Mucosa of gallbladder (tissue), 1 donor: ENCODE measurements around the gene UBE2D3. TPM values are rescaled to one million over a fixed set of nuclear protein-coding genes. Genes with fewer than 3 reads are reported as not detected.
A peak's percentile ranks its signal among the peaks of the same experiment; 100 is the strongest.
"Not testable (repeated sequence)": the region's sequence is repeated elsewhere in the genome, so short reads cannot be mapped to it uniquely, and the experiment has no call there.

Source experiments
- DNase-seq: peaks from one replicate; pipeline ENCODE4 v3.0.0-alpha.2; 2020; ENCODE audit warnings: low spot score
- total RNA-seq: library from RNA; stranded (reverse); gene quantifications from one replicate; pipeline ENCODE4 v1.2.1, GENCODE V29; 2021
- donor health status: DM: no; HTN: no; CAD: no.

The UBE2D3 gene
- total RNA-seq, 1 donor from 2014 or later = 257 TPM

DNA sequence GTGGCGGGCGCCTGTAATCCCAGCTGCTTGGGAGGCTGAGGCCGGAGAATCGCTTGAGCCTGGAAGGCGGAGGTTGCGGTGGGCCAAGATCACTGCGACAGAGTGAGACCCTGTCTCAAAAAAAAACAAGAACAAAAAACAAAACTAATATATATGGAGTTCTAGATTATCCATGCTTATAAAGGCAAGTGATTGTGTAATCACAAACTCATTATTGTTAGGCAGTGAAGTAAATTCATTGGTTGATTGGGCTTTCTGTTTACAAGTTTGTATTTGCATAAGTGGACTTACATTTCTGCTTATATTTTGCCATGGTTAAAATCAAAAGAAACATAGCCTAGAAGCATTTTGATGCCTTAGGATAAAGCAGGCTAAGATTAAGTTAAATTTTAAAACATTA is 2.5 kb upstream of the UBE2D3 start:
- DNase-seq = no peak

DNA sequence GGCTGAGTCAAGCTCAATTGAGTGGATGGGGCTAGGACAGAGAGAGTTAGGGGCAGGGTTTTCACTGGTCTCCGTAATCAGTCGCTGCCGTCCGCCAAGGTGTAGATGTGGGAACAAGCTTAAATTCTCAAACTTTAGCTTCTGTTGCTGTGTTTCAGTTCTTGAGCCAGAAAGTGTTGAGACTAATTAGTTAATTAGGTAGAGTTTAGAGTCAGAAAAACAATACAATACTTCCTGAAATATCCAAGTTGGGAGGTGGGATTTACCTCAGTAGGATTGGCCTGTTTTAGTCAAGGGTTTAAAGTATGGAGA is 1.1 kb upstream of the UBE2D3 start:
- DNase-seq = no peak

DNA sequence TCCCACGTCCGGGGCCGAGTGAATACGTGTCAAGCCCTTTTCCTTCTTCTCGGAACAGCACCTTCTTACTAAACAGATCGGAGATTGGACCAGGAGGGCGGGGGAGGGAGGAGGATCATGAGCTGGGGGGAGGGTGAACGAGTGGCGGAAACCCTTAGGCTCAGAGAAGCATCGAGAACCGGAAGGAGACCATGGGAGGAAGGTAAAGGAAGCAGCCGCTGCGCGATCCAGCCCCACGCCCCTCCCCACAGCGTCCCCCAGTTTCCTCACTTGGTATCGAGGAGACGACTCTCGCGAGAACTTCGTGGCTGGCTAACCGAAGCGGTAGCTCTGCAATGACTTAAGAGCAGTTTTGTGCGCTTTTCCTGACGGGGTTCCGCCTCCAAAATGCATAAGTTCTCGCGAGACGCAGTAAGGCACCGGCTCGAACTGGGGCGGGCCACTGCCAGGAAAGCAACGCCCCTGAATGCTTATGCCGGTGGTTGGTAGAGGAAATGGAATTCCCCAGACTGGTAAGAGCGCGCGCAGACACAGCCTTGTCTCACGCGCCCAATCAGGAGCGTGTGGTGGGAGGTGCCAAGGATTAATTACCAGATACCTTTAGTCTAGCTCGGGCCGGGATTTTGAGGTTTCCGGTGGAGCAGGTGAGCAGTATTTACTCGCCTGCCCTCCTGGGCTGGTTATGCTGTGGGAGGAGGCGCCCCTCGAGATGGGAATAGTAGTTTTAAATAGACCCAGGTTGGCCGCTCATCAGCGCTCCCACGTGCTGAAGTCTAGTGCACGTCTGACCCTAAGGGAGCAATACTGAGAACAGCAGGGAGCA is 534 bp upstream of the UBE2D3 start:
- peak; percentile 100 for DNase-seq

DNA sequence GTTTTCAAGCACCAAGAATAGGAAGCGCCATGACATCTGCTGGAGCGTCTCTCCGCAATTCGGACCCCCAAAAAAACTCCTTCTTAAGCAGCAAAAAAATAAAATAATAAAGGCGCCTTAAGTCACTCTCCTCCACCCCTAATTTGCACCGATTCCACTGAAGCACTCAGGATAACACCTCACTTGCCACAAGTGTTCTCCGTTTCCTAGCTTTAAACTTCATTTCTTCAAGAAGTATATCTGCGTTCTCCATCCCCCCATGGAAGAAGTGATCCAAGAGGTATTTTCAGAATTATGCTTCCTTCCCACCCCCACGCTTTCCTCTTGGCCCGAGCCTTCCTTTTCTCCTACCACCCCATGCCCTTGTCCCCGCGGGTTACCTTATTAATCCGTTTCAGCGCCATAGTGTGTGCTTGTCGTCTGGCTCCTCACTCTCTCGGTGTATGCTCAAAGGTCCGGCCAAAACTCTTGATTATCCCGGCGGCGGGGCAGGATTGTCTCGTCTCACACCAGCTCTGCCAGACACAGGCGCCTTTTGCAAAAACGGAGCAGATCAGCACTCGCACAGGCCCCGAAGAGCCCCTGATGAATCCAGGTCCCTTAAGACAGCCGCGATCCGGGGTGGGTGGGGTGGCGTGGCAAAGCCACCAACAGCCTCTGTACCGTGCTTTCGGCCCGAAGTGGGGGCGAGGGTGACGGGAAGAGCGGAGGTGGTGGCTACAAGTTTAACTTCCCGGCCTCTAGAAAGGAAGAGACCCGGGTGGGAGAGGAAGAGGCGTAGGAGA is 1.1 kb downstream of the UBE2D3 start:
- DNase-seq = no peak

DNA sequence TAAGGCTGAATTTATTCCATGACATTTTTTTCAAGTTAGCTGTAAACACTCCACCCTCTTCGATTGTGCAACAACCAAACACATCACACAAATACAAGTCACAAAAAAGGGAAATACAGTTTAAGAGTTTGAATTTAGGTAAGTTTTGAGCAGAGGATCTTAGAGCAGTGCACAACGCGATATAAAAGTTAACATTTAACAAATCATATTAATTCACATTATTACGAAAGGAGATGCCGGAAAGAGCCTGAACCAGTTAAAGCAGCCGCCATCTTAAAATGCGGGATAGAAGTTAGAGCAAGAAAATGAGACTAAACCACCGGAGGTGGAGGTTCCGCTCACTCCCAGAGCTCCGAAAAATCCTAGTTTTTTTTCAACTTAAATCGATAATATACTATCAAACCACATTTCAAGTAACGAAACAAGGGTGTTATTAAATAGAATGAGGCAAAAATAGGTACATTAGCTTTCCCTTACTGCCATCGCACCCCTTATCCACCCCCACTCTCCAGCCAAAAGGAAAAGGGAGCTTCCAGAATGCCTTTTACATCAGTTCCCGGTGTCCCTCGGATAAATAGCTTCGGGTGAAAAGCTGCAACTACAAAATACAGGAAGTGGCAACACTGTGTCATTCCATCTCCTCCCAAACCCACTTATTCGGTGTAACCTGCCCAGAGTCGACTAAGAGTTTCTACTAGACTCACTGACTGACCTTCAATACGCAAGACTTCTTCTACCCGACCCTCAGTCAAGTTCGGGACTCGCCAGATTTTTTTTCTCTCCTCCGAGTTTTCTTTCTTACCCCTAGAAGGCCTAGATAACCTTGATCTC is 1.9 kb downstream of the UBE2D3 start:
- DNase-seq = peak; percentile 36

DNA sequence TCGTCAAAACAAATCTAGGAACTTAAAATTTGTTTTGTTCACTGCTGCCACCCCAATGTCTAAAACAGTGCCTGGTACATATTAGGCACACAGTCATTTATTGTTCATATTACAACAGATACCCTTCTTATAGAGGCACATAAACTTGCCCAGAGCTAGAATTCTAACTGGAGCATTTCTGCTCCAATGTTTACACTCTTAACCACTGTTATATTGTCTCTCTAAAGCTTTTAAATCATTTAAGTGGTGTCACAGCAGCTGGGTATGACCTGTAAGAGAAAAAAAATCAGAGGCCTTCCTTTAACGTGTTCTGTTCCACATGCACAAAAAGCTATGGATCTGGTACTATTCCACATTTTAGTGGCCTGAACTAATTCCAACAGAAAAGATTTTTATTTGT is 3.0 kb downstream of the UBE2D3 start:
- DNase-seq = no peak

DNA sequence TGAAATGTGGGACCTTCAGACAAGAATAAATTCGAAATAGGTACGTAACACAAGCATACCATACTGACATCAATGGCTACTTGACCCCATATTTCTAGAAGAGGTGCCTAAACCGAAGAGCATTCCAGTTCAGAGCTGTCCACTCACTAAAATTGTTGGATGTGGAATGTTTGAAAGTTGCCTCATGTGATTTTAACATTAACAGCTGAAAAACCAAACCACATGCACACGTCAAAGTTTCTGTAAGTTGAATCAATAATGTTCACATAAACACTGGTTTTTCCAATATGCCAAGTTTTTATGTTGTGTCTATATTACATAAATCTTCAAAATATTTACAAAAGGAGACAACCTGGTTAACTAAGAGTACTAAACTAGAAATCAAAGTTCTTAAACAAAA is 3.5 kb downstream of the UBE2D3 start:
- no peak for DNase-seq

DNA sequence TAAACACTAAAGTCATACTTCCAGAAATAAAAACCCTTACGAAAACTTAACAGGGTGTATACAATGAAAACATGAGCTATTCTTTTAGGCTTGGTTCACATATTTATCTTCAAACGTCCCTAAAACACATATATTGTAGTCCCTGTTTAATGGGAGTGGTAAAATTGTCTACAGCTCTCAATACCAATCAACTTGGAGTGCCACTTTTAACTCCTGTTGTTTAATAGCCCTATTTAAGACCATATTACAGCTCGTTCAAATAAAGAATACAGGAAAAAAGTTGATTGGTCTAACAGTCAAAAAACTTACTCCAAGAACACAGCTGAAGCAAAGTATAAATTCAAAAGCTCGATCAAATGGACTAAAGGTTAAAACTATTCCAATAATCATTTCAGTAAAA is 3.9 kb downstream of the UBE2D3 start:
- no peak for DNase-seq

DNA sequence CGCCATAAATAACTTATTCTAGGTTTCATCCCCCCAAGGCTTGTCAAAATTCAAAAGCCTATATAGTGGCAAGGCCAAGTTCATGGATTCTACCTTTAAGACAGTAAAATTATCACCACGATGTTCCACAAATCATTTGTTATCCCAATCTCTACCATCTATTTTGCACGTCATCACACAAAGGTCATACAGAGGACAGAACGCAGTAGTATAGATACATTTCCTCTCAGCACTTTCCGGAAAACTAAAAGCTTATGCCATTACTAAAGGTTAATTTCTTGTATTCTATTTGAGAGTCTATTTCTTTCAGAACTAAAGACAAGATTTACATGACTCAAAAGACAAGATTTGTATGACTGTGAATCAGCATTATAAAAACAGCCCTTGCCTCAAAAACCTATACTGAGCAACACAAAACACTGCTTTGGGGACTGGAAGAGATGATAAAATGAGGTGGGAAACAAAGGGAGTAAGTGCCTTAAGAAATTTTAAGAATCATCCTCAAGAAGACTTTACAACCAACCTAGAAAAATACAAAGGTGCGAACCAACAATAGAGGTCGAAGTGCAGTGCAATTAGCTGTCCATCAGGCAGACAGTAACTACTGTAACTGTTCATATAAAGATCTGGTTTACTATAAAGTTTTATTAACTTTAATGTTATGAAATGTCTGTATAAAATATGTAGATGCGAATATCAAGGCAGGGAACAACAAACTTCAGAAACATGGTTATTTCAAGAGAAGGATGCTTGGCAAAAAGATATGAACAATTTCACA is 7.6 kb downstream of the UBE2D3 start:
- no peak for DNase-seq

DNA sequence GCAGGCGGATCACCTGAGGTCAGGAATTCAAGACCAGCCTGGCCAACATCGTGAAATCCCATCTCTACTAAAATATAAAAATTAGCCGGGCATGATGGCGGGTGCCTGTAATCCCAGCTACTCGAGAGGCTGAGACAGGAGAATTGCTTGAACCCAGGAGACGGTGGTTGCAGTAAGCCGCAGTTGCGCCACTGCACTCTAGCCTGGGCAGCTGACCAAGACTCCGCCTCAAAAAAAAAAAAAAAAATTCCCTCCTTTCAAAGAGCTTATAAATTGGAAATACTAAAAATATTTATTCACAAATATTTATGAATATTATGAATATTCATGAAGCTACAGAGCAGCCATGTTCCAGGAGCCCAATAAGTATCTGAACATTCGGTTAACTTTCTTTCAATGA is 8.3 kb downstream of the UBE2D3 start:
- not testable (repeated sequence) for DNase-seq

DNA sequence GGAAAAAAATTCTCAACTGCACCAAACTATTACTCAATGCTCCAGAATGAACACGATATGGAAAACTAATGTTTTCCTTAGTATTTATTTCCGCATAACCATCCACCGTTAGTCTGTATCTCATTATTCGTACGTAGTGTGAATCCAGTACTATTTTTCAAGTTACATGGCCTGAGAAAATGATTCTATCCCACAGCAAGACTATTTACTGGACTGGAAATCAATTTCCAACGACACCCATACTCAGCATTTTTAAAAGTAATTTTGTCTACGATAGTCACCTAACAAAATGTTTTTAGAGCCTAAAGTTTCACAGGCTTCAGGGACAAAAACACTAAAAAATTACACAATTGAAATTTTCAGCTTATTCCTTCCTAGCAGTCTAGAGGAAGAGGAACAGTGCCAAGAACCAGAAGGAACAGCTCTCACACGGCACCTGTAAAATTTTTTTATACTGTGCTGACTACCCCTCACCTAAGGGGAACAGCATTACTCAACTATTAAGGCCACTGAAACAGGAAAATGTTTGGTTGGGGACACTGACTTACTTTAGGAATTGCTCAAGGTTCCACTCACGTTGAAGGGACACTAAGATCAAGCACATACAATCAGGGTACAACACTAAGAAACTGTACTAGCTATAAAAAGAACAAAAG is 9.6 kb downstream of the UBE2D3 start:
- no peak for DNase-seq

DNA sequence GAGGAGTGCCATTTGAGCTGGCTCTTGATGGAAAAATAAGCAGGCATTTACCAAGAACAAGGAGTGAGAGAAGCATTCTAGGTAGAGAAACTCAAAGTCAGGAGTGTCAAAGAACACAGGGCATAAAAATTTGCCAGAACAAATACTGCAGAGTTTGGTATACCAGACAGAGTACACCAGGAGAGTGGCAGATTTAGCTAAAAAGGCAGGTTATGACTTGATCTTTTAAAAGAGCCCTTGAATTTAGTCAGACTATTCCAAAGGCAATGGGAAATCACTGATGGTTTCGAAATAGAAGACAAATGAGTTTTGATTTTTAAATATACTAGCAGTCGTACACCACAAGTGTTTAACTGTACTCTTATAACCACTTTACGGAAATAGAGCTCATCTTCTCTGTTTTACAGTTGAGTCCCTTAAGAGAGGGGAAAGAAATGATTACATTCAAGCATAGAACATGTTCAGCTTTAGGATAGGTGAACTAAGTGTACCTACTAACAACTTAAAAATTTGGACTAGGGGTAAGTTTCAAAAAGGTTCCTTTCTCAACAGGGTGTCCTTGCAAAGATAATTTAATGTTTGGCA is 10.2 kb downstream of the UBE2D3 start:
- DNase-seq = no peak

DNA sequence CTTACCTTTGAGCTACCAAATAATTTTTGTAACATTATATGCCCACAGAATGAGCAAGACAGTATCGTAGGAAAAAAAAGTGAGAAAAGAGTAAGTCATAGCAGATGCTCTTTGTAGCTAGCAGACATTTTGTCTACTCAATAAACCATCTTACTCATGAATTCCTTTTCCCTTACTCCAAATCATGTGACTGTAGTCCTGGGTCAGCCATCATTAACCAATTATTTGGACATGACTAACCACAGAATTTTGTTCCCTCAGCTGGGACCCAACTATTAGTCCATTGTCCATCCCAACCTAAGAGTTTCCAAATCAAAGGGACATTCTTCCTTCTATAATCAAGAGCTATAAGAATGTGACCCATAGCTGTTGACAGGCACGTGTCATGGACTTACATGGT is 11.4 kb downstream of the UBE2D3 start:
- DNase-seq = no peak

DNA sequence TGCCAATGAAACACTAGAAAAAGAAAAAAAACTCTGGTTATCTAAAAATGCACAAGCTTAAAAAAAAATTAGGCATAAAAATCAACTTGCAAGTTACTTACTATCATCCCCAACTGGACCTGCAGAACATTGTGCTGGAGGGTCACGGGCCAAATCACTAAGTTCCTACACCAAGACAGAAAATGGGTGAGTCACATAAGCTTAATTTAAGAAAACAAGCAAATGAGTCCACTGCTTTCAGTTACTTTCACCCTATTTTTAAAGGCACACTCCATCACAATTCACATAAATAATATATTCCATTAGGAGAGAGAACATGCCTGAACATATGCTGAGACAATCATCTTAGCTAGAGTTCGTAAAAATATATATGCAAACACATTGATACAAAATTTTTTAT is 17.7 kb downstream of the UBE2D3 start:
- no peak for DNase-seq

DNA sequence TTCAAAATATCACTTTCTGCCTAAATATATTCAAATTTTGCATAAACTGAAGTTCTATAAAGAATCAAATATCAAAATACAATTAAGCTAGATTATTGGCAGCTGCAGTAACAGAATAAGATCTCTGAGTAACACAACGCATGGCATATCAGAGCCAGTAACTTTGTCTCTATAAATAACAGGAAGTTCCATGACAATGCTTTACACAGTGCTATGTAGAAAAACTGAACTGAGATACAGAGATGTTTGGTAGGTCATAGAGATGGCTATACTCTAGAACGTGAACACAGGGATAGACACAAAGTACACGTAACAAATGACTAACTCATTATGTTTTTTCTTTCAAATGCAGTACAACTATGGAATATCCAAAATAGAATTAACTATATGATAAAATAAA is 18.2 kb downstream of the UBE2D3 start:
- no peak for DNase-seq

DNA sequence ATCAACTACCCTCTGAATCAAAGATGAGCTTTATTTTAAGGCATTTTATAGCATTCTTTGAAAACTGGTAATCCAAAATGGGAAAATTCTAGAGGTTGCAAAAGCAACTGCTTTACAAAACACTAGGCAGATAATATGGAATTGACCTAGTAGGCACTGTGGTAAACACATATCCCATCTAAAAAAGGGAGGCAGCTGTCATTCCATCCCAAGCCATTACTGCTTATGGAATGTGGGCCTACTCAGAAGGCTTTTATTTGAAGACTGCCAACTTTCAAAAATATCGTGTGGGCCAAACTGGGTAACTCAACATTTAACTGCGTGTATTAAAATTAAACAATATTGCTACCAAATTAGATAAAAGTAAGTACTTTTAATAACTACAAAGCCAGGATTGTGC is 19.3 kb downstream of the UBE2D3 start:
- no peak for DNase-seq

DNA sequence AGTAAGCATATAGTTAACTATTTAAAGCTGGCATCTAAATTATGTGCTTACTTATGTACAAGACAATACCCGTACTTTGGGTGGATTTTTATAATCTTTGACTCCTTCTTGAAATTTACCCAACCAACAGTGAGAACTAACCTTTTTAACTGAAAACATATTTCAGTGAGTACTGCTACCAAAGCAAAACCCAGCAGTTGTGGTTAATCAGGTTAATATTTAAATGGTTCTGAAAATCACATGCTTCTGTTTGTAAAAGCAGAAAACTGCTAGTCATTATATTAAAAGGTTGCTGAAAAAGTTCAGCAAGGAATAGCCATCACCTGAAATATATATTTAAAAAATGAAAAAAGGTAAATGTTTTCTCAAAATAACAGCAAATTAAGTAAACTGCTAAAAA is 20.0 kb downstream of the UBE2D3 start:
- DNase-seq = no peak

DNA sequence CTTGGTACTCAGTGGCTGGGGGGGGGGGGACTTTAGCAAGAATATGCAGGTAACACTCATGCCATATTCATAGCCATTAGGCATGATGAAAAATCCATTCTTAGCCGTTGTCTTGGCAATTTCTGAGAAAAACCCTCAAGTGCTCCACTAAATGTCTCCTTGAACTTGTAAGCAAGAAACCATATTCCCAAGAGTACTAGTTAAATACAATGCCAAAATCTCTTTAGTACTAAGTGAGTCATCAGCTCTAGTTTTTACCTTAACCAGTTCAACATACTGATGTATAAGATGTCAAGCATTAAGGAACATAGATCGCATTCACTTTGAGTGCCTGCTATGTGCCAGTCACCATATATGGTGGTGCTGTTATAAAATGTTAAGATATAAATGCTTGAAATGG is 27.5 kb downstream of the UBE2D3 start:
- no peak for DNase-seq

DNA sequence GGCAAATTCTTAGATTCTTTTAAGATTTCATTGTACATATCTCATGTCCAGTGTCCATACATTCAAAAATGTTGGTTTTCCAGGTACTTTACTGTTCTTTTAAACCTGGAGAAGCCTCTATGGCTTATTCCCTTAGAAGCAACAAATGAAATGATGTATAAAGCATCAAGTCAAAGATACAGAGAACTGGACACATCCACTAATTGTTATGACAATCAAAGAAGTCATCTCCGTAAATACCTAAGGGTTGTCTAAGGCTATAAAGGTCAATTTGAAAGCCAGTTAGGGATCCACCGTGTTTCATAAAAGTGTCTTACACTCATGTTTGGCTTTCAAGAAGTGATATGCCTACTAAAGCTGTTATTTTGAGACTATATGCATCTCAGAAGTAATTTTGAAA is 32.4 kb downstream of the UBE2D3 start:
- no peak for DNase-seq

DNA sequence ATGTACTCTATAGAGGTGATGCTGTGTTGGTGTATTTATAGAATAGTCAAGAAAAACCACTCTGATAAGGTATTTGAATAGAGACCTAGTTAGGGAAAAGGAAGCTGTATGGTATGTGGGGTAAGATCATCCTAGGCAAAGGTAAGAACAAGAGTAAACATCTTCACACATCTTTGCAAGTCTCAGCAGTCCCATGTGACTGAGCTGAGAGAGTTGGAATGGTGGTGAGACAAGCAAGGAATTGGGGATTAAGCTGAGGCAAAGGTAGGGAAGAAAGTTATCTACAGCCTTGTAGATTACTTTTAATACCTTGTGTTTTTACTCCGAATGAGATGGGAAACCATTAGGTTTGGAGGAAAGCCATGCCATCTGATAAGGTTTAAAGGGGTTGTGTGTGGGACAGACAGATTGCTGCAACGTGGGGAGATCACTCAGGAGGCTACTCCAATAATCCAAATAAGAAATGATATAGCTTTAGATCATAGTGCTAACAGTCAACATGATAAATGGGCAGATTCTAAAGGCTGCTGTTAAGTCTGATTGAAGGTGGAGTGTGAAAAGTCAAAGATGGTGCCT is 34.9 kb downstream of the UBE2D3 start:
- DNase-seq = no peak
